IPS-NIHi7 (cell line): Measurements from ENCODE around the gene PHF2.

ENCODE experiments used
- DNase-seq: peaks from one replicate; pipeline ENCODE4 v3.0.0; 2012; ENCODE audit warnings: mixed read lengths; ENCODE audit errors: extremely low spot score

The PHF2 gene

DNA sequence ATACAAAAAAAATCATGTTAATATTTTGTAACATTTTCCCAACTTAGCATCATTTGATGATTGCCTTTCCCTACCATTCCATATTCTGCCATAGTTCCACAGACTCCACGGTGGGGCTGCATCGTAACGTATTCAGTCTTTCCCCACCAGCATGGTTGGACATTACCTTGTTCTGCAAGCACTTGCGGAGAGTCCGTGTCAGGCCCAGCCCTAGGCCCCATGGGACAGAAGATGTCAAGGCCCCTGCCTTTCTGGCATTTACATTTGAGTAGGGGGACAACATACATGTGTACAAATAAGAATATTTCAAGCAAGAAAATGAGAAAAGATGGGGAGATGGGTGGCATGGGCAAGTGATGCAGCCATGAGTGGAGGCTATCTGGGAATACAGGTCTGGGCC, 8.2 kb upstream of the PHF2 start:
- no peak for DNase-seq

DNA sequence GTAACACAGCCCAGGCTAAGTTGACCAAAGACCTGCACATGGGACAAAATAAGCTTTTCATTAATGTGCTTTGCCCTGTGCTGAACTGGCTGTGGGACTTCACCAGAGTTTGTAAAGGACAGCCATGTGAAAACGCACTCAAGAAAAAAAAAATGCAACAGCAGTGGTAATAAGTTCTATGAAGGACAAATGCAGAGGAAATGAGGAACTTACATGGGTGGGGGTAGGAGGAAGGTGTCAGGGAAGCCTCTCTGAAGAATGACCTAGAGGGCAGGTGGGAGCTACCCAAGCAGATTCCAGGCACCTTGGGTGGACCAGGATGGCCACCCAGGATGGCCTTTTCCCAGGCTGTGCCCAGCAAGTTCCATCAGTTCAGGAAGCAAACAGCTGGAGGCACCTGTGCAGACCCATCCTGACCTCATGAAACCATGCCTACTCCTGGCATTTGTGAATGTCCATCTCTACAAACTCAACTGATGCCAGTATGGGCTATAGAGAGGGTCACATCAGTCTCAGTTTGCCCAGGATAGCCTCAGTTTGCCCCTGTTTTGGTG, 6.7 kb upstream of the PHF2 start:
- DNase-seq, result no peak

DNA sequence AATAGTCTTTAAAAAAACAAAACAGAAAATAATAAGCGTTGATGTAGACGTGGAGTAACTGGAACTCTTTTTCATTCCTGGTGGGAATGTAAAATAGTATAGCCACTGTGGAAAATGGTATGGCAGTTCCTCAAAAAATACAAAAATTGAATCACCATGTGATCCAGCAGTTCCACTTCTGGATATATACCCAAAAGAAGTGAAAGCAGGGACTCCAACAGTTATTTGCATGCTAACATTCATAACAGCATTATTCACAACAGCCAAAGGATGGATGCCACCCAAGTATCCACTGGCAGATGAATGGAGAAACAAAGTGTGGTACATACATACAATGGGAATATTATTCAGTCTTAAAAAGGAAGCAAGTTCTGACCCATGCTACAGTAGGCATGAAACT, 4.2 kb upstream of the PHF2 start:
- no peak for DNase-seq

DNA sequence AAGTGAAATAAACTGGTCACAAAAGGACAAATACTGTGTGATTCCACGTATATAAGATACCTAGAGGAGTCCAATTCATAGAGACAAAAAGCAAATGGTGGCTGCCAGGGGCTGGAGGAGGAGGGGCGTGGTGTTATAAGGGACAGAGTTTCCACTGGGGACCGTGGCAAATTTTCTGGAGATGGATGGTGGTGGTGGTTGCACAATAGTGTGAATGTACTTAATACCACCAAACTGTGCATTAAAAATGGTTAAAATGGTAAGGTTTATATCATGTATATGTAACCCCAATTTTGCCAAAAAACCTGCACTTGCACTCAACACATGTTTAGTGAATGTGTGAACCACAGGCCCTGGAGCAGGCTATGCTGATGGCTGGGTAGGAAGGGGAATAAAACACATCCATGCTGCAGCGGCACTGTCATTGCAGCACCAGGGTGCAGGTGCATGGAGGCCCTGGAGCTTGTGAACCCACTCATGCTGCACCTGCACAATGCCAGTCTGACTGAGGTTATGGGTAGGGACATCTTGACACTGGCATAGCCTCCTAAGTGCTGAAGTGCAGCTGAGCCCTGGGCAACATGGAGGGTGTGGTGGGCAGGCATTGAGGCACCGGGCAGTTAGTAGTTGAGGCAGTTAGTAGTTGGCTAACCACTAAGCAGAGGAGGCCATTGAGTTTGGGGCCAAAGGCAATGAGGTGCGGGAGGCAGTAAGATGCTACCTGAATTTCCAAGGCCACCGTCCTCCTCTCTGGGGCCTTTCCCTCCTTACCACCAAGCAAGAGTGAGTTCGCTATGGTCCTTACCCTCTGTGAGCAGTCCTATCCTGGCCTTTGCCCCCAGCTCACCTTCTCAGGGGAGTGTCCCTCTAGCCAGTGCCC, 3.5 kb upstream of the PHF2 start:
- no peak for DNase-seq

DNA sequence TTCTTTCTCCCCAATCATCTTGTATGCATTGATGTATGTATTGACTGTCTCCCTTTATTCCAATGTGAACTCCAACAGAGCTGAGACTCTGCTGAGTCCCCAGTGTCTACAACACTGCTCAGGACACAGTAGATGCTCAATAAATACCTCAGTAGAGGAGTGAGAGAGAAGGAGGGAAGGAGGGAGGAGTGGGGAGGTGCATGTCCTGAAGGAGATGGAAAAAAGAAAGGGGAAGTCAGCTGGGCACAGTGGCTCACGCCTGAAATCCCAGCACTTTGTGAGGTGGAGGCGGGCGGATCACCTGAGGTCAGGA, 2.9 kb upstream of the PHF2 start:
- DNase-seq, result no peak

DNA sequence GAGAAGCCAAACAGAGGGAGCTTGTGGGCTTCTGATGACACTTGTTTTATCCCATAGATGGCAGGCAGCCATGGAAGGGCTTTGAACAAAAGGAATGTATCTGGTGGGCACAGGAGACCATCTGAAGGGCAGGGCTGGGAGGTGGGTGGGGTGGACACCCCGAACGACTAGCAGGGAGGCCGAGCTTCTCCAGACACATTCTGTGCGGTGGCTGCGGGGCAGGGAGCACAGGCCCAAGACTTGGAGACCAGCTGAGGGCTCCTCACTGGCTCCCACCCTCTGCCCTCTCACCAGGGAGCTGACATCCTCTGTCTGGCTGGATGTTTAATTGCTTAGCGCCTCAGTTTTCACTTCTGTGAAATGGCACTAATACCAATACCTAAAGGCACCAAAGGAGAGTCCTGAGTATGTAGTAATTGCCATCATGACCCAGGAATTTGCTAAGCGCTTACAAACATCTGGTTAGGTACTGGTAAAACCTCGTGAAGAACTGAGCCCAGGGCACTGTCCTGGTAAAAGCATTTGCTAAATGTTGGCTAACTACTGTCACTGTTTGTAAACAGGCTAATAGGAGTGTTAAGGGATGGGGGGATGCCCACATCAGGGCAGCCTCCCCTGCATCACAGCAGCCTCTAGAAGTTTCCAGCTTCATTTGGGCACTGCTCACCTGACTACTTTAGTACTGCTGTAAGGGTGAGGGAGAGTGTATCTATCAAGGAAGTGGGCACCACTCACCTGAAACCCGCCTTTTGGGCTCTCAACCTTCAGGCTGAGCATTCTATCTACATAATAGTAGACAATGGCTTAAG, 2.1 kb upstream of the PHF2 start:
- no peak for DNase-seq

DNA sequence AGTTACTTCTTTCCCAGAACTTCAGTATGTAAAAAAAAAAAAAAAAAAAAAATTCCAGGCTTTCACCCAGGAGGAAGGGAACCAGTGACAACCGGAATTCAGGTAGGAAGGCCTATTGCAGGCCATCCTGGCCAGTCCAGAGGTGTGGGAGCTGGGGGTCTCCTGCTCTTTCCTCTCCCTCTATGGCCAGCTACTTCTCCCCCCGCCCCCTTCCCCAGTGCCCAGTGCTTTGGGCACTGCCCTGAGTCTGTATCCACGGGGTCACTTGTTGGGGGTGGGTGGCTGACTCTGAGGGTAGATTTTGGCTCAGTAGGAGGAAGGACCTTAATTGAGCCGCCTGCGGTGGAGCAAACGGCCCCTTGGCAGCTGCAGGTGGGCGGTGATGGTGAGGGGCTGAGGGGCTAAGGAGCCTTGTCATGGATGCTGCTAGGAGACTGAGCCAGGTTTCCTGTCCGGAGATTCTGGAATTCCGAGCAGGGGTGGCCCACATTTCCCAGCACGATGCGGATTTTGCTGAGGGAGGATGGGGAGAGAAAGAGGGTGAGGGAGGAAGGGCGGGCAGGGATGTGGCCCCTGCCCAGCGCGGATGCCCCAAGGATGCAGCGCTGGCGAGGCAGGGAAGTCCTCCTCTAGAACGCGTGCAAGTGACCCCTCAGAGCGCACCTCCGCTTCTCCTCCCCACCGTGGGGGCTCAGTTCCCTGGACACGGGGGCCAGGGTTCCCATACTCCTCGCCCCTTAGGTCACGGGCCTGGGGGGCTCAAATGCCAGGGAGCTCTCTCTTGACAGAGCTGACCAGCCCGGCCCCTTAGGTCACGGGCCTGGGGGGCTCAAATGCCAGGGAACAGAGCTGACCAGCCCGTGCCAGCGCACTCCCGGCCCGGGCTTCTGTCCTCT, 1.2 kb upstream of the PHF2 start:
- DNase-seq, result no peak

DNA sequence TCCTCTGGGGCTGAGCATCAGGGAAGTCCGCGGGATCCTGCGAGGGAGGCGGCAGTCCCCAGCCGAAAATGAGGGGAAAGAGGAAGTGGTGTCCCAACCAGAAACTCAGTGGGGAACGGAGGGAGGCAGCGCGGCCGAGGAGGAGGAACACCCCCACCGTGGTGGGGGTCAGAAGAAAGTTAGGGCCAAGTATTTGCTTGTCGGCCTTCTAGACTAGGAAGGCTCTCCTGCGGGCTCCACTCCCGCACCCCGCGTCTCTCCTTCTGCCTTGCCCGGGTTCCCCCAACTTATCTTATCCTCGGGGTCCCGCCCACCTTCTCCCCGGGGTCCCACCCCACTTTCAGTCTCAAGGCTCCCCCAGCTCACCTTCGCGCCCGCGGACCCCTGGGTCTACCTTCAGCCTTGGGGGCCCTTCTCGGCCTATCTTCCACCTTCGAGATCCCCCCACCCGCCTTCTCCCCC, 557 bp upstream of the PHF2 start:
- no peak for DNase-seq

DNA sequence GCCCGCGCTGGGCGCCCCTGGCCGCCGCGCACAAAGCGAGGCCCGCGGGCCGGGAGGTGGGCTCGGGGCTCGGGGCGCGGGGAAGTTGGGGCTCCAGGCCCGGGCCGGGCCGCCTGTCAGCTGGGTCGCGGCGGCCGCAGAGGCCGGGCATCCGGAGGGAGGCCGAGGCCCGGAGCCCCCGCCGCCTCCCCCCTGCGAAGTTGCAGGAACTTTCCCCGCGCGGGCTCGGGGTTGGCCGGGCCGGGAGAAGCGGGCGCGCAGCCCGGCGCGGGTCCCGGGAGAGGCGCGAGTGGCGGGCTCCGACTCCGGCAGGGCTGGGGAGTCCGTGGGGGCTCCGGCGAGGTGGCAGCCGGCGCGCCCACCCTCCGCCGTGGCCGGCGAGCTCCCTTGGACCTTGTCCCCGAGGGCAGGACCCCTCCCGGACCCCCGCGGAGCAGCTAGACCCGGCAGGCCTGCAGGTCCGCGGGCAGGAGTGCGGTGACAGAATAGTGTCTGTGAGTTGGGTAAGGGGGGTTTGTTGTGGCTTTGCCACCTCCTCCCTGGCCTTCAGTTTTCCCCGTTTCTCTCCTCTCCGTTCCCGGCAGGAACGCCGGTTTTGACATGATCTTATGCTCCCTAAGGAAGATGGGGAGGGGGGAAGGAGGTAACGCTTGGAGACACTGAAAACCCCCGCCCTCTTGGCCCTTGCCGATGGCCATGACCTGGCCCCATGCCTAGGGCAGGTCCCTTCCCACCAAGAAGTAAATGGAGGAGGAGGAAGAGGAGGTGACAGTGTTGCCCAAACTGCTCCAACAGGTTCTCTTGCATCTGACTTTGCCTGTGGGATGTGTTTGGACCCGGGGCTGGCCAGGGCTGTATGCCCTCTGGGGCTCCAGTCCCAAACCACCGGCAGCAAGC, 942 bp downstream of the PHF2 start:
- DNase-seq, result no peak

DNA sequence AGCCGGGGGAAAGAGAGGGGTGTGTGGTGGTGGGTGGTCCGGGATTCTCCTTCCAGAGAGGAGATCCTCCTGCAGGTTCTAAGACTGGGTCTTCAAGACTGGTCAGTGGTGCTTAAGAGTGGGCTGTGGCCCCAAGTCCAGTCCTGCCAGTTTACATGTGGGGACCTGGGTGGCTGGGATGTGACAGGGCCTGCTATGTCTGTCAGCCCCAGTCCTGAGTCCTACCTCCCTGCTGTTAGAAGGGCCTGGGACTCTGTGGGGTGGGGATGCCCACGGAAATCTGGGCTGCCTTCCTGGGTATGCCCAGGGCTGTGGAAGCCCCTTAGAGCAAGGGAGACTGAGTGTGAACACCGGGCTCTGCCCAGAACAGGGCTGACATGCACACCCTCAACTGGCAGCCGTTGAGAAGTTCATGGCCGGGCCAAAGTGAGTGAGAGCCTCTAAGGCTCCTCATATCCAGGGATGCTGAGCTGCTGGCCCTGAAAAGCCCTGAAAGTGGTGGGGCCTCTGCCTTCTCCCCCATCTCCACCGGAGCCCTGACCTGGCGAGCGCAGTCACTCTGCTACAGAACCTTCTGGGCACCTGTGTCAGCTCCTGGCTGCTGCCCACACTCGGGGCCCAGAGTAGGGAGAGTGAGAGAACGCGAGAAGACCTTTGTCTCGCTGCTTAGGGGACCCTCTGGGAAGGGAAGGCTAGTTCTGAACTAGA, 1.7 kb downstream of the PHF2 start:
- DNase-seq, result no peak

DNA sequence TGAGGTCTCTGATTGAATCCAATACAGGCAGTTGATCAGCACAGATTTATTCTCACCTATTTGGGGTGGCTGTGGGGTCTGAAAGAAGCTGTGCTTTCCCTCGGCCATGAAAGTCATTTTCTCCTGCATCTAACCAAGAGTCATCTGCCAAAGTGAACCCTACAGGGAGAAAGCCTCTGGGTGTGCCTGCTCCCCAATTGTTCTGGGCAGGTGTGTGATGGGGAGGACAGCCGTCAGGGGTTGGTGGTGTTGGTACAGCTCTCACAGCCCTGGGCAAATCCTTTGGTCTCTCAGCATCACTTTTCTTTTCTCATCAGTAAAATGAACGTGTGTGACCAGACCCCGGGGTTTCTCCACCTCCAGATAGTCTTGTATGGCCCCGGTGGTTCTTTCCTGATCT, 2.5 kb downstream of the PHF2 start:
- DNase-seq, result no peak

DNA sequence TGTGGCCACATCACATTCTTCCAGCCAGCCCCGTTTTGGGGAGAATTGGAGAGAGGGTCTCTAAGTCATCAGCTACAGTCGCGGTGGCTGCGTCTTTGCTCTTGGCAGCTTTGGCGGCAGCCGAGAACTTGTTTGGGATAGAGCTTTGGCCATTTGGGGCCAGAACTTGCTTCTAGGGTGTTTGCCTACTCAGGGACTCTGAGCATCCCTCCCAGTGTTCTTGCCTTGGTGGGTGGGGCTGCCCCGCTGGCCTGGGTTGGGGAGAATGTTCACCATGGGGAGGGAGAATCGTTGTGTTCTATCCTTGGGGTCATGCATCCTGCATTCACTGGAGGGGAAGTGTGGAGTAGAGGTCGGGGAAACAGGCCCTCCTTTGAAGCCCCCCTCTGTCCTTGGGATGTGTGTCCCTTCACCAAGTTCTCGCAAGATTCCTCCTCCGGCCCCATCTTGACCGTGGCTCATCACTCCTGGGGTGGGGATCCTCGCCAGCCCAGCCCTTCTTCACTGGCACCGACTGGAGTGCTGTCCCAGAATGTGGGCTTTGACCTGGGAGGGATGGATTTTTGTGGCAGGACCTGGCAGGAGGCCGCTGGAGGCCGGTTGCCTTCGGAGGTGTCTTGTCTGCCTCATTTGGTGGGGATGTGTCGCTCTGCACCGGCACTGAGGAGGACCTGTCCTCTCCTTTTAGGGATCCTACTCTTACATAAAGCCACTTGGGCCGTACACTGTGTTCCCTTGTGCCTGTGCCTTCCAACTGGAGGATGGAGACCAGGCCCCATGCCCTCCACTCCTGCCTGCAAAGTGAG, 3.5 kb downstream of the PHF2 start:
- DNase-seq, result no peak

DNA sequence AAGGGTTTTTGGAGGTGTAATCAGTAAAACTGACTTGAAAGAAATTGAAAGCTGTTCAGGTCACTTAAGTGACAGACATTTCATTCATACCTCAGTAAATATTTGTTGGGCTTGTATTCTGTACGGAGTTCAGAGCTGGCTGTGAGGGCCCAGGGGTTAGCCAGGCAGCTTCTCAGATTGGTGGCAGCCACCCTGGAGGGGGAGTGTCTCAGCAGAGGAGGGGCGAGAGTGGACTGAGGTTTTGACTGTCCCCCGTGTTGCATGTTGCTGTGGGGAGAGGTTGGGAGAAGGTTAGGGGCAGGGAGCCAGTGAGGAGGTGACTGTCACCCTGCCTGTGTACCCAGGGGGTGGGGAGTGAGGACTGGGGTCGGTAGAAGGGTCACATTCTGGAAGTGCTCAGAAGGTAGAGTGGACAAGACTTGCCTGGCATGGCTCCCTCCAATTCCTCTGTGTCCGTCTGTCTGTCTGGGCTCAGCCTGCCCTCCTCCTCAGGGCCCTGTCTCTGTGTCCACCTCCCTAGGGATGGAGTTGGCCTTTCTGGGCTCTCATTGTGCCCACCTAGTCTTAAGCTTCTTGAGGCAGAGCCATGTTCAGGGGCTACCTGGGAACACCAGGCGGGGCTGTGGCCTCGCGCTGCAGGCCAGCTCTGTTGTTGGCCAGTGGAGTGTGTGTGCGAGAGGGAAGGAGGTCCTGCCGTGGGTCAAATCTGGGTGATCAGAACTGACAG, 4.4 kb downstream of the PHF2 start:
- DNase-seq, result no peak

DNA sequence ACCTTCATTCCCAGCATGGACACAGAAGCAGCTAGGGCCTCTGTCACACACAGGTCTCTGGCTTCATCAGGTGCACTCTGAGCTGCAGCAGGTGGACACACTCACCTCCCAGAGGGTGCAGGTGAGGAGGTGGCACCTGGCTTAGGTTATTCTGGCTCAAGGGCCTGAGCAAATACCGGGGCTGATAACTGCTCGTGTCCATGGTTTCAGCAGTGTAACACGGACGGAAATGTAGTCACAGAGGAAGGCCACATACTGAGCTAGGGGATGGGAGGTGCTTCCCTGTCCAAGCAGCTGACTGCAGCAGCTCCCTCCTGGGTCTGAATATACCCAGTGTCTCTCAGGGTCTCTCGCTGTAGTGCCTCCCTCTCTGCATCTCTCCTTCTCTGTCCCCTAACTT, 5.7 kb downstream of the PHF2 start:
- no peak for DNase-seq

DNA sequence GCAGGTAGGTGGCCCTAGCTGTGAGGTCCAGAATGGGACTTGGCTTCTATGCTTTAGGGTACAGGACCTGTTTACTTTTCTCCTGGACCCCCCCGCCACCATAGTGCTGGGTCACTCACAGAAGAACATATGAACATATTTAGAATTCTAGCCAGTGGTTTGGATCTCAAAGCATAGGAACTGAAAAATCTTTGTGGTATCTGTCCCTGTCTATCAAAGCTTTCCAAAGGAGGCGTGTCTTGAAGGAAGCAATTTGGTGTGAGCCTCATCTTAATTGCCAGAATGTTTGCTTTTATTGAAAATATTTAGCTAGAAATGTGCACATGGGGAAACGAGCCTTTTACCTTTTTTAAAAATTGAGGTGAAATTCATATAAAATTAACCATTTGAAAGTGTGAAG, 6.2 kb downstream of the PHF2 start:
- DNase-seq, result no peak

DNA sequence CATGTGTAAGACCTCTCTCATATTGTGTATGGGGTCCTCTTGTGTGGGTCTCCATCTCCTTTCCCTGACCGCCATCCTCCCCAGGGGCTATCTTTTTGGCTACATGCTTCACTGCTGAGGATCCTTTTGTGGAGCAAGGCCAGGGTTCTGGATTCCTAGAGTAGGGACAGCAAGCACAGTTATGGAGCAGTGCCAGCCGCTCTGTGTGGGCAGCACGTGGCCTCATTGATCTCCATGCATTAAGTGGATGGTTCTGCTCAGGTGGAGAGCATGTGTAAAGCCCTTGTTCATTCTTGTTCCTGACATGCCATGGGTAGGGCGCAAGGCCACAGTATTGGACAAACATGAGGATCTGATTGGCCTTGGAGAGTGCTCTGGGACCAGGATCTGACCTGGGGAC, 8.9 kb downstream of the PHF2 start:
- no peak for DNase-seq

DNA sequence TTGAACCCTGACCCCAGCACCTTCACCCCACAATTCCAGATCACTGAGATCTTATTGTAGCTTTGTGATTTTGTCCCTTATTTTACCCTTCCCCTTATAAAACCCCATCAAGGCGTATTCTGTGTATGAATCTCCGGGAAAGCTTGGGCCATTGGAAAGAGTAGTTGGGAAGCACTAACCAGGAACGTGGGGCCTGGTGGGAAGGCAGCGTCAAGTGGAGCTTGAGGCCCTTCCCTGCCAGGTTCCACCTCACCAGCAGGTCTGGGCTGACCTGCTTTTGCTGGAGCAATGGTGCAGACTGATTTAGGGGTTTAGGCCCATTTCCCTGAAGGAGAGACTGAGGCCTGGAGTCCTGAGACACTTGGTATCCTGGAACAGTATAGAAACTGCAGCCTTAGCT, 9.3 kb downstream of the PHF2 start:
- peak; percentile 3 for DNase-seq

DNA sequence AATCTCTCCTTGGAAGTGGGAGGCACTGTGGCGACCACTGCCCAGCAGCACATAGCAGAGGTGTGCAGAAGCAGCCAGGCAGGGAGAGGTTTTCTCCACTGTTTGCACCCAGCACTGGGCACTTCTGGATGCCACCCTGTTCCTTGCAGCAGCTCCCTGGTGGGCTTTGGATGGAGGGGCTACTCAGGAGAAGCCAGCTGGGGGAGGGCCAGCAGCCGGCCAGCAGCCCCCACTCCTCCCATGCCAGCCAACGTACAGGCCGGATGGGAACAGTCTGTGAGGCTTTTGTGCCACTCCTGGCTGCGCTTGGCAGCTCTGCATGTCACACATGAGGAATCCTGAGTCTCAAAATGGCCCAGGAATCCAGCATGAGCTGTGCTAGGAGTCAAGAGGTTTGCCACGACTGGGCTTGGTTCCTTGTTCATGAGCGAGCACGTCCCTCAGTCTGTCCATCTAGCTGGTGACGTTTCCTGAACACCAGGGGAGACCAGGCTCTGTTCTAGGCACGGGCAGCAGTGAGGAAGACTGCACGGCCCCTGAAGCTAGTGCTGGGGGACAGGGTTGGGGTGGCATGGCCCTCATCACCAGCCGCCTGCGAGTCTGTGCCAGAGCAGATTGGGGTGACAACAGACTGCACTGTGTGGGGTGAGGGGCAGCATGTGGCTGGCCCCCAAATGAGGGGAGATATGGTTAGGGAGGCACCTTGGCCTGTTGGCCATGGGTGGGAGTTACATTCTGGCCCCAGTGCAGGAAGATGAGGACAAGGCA, 10.1 kb downstream of the PHF2 start:
- peak; percentile 5 for DNase-seq
